Breast epithelium (tissue), 3 donors: Measurements from ENCODE around the gene DEPP1.

Experiments
- CTCF ChIP-seq, 3 donors: fragments of 450-650 bp; IDR thresholded peaks; one replicate each; pipeline ENCODE4 v1.5.1; 2016 to 2017; ENCODE audit warnings: antibody characterized with exemption in 3 of 3, mild to moderate bottlenecking in 3 of 3, moderate library complexity in 3 of 3
- POLR2A ChIP-seq: fragments of 450-650 bp; IDR thresholded peaks from one replicate; pipeline ENCODE4 v1.6.1; 2016; ENCODE audit warnings: antibody characterized with exemption, mild to moderate bottlenecking, moderate library complexity
- POLR2AphosphoS5 ChIP-seq, 3 donors: sonication (generic); formaldehyde crosslinking; IDR thresholded peaks; one replicate each; pipeline ENCODE4 v1.6.1; 2017; ENCODE audit warnings: antibody characterized with exemption in 3 of 3

- TF ChIP-seq CTCF (IDR thresholded peaks at IDR 0.05): peak in 1 of 3 donors; percentile 14
- TF ChIP-seq POLR2AphosphoS5 (IDR thresholded peaks at IDR 0.05): peak; percentile 50 to 96 (median 73)
- no peak for TF ChIP-seq POLR2A
Measured at GRCh38 chr10:45000138-45000751, 21.6 kb upstream of the DEPP1 start.
